K562 (cell line): ENCODE results near the gene MAP2K6. TPM values are rescaled to one million over a fixed set of nuclear protein-coding genes. Genes with fewer than 3 reads are reported as not detected.

Experiments used
- ATAC-seq: fragments of 200-7000 bp; cut with Tn5 transposase; 3 replicates; pipeline ENCODE4 v1.9.1; 2020; ENCODE audit warnings: moderate library complexity
- BruUV-seq: library from RNA; stranded (reverse); fragments of 400-500 nt; replicated peaks from 2 replicates; lab custom pipeline; 2021; lab: Mats Ljungman, UMichigan
- CTCF ChIA-PET: fragments of 300-600 bp; formaldehyde crosslinking; extraction: SDS; loops from one replicate; lab custom pipeline; 2021; ENCODE audit warnings: low intra/inter-chr PET ratio; lab: Yijun Ruan, JAX
- POLR2A ChIA-PET: fragments of 300-600, 350-650 bp; sonication (Branson Sonifier 250); formaldehyde crosslinking; extraction: SDS; loops from one replicate; lab custom pipeline; 2021; ENCODE audit warnings: antibody characterized with exemption, inconsistent platforms; lab: Yijun Ruan, JAX
- DNase-seq, 4 experiments: peaks; one replicate each; pipeline versions ENCODE4 v3.0.0 to v3.0.0-alpha.2; 2011 to 2018; ENCODE audit warnings: low spot score in 3 of 4, mixed read lengths in 3 of 4; ENCODE audit errors: extremely low read depth in 1 of 4
- FAIRE-seq: peaks from 2 replicates; lab custom pipeline; 2011; peaks lifted over from hg19 to GRCh38; lab: Jason Lieb, UNC
- H2AFZ ChIP-seq: 2 replicates; pipeline ENCODE4 v1.6.0; 2011; ENCODE audit warnings: low read depth, low read length, control low read depth, inconsistent platforms
- H3K27ac ChIP-seq: fragments of 200-600 bp; 3 replicates; pipeline ENCODE4 v1.8.0; 2011; ENCODE audit warnings: low read depth, mild to moderate bottlenecking, control low read depth, inconsistent platforms, low read length, moderate library complexity, mixed read lengths; ENCODE audit errors: extremely low read depth
- H3K27me3 ChIP-seq, 2 experiments: fragments of 300-600 bp in 1 of 2; 2 replicates in 1 of 2; 3 replicates in 1 of 2; pipeline versions ENCODE4 v1.6.0 to v1.8.0; 2011; ENCODE audit warnings: inconsistent platforms in 2 of 2, low read length in 2 of 2, mild to moderate bottlenecking in 1 of 2, mixed read lengths in 1 of 2, moderate library complexity in 1 of 2; ENCODE audit not compliant: control insufficient read depth in 2 of 2, insufficient read depth in 2 of 2
- H3K36me3 ChIP-seq: fragments of 300-600 bp; 3 replicates; pipeline ENCODE4 v1.8.0; 2011; ENCODE audit warnings: mild to moderate bottlenecking, low read length, inconsistent platforms; ENCODE audit not compliant: control insufficient read depth, insufficient read depth
- H3K4me1 ChIP-seq, 2 experiments: fragments of 200-600 bp in 1 of 2; replicated peaks in 1 of 2; 2 replicates in 1 of 2; 3 replicates in 1 of 2; pipeline versions ENCODE4 v1.5.1 to v1.8.0; 2011; ENCODE audit warnings: inconsistent platforms in 2 of 2, low read length in 2 of 2, mild to moderate bottlenecking in 1 of 2, mixed read lengths in 1 of 2, moderate library complexity in 1 of 2; ENCODE audit not compliant: control insufficient read depth in 2 of 2, insufficient read depth in 2 of 2
- H3K4me2 ChIP-seq: 2 replicates; pipeline ENCODE4 v1.6.1; 2011; ENCODE audit warnings: low read length, control low read depth, inconsistent platforms, mixed read lengths; ENCODE audit not compliant: insufficient read depth
- H3K4me3 ChIP-seq: fragments of 200-600 bp; sonication (generic), shearing (Covaris generic); 2 replicates; pipeline ENCODE4 v1.5.1; 2016; ENCODE audit warnings: control low read depth, inconsistent platforms
- H3K79me2 ChIP-seq: fragments of 200-600 bp; 3 replicates; pipeline ENCODE4 v1.8.0; 2011; ENCODE audit warnings: low read length, inconsistent platforms; ENCODE audit not compliant: control insufficient read depth, insufficient read depth
- H3K9ac ChIP-seq, 2 experiments: 2 replicates each; pipeline versions ENCODE4 v1.6.0 to v1.6.1; 2011; ENCODE audit warnings: low read depth in 2 of 2, low read length in 2 of 2, control low read depth in 1 of 2, inconsistent platforms in 1 of 2, mild to moderate bottlenecking in 1 of 2, mixed read lengths in 1 of 2; ENCODE audit not compliant: insufficient read depth in 1 of 2
- H3K9me1 ChIP-seq: one replicate; pipeline ENCODE4 v1.6.0; 2011; ENCODE audit warnings: inconsistent platforms, mild to moderate bottlenecking, low read length, moderate library complexity; ENCODE audit not compliant: control insufficient read depth, insufficient read depth
- H3K9me3 ChIP-seq: replicated peaks from 2 replicates; pipeline ENCODE4 v1.5.1; 2011; ENCODE audit warnings: low read depth, low read length, inconsistent platforms; ENCODE audit not compliant: control insufficient read depth, insufficient read depth
- H4K20me1 ChIP-seq: replicated peaks from 2 replicates; pipeline ENCODE4 v1.6.1; 2011; ENCODE audit warnings: low read length, inconsistent platforms, mixed read lengths; ENCODE audit not compliant: control insufficient read depth, insufficient read depth
- L3MBTL2 ChIP-seq: fragments of 450-650 bp; IDR thresholded peaks from 2 replicates; pipeline ENCODE4 v1.6.1; 2016; ENCODE audit warnings: mild to moderate bottlenecking, moderate library complexity
- MEF2D ChIP-seq: conservative IDR thresholded peaks from 2 replicates; pipeline ENCODE4 v1.6.1; 2016; ENCODE audit warnings: low read depth, missing genetic modification characterization, missing compliant biosample characterization
- WGBS: fragments of 100-300 bp; shearing (Covaris generic); methylation state at CpG from one replicate; pipeline ENCODE4 v1.1.6; 2016; ENCODE audit warnings: low coverage, mixed read lengths; ENCODE audit not compliant: insufficient coverage; ENCODE audit errors: missing lambda C conversion rate; 5-methylcytosine and 5-hydroxymethylcytosine counted together
- in situ Hi-C: fragments of 300-500 bp; cut with MboI; formaldehyde crosslinking; loops from 4 replicates; pipeline ENCODE4 v1.15.0; 2018; ENCODE audit warnings: inconsistent platforms, mixed read lengths
- intact Hi-C: fragments of 100-400 bp; cut with micrococcal nuclease; formaldehyde crosslinking; loops from 2 replicates; pipeline ENCODE4 v1.14.2; 2022
- polyA plus RNA-seq, 8 experiments: library from polyadenylated mRNA; depleted of rRNA in 4 of 8; stranded (reverse) in 5 of 8; unstranded in 3 of 8; fragments of >200 nt; fragmentation: Nextera tagmentation in 2 of 8; fragmentation: Illumina TruSeq in 1 of 8; extraction: Ambion mirVana in 2 of 8; extraction: Trizol in 1 of 8; gene quantifications; 2 replicates each; pipeline versions ENCODE4 v1.2.1 to v1.2.3, GENCODE V29; 2011 to 2014; ENCODE audit warnings: inconsistent platforms in 1 of 8, missing spikeins in 1 of 8
- total RNA-seq, 7 experiments: library from RNA; depleted of rRNA in 6 of 7; stranded (reverse); fragments of >200 nt in 6 of 7; fragmentation: Illumina TruSeq in 2 of 7; extraction: Trizol in 2 of 7; gene quantifications; 2 replicates each; pipeline versions ENCODE4 v1.2.1 to v1.2.3, GENCODE V29; 2011 to 2021; ENCODE audit warnings: low replicate concordance in 1 of 7
- TF ChIP-seq, protein P1 (sequence below): fragments of 250-450 bp; sonication (Bioruptor Pico); IDR thresholded peaks from 2 replicates; pipeline ENCODE4 v1.8.0; 2022; ENCODE audit warnings: inconsistent platforms, mild to moderate bottlenecking, moderate library complexity, borderline replicate concordance
- TF ChIP-seq, protein P2 (sequence below): sonication (generic); formaldehyde crosslinking; IDR thresholded peaks from 2 replicates; pipeline ENCODE4 v1.8.0; 2023; ENCODE audit warnings: mild to moderate bottlenecking, missing genetic modification reagents

MAP2K6 gene
- total and polyA plus RNA-seq, 9 of the 15 experiments (the other 6 are each of a cell fraction or from before 2014, with no cell fraction given): 0.07 to 0.13 TPM; not detected in 7

DNA sequence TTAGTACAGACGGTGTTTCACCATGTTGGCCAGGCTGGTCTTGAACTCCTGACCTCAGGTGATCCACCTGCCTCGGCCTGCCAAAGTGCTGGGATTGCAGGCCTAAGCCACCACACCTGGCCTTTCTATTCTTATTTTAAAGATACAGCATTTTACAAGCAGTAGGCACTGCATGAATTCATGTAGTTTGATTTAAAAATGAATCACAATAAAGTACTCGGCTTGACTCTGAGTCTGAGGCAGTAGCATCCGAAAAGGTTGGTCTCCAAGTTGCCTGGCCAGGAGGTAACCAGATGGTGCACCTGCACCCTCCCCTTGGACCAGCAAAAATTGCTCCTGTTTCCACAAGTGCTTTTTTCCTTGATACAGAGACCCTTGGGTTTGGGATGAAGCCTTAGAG, 35.6 kb downstream of the MAP2K6 start:
- 0% methylated on average over 4 of the region's 4 CpGs for WGBS
- Histone ChIP-seq H3K4me2 (no peak overlapping the region), H3K4me1 (no peaks in the 10 kb centered on the region), H3K4me3 (no peak overlapping the region), H3K9me3 (no peaks in the 10 kb centered on the region), H3K9ac (no peak overlapping the region), H3K9me1 (no peaks in the 10 kb centered on the region), H4K20me1 (no peaks in the 10 kb centered on the region; the same call in 1 of the 2 replicates), H3K36me3 (no peaks in the 10 kb centered on the region), H3K79me2 (no peaks in the 10 kb centered on the region), H3K27ac (no peak overlapping the region), H2AFZ (no peak overlapping the region), H3K27me3 (peaks cover 0 to 12% of the 10 kb centered on the region in 2 experiments; a peak in 3 of 5 replicates)
- ATAC-seq (no peak), DNase-seq (no peak), FAIRE-seq (no peak)
- intact Hi-C loops (no loop called here), in situ Hi-C loops (no loop called here)
- ChIA-PET POLR2A (no interaction called here), CTCF (no interaction called here)
- BruUV-seq: no TSS peak
- TF ChIP-seq MEF2D (tag) (no peak), L3MBTL2 (no peak)
- TF ChIP-seq, protein P1, sequence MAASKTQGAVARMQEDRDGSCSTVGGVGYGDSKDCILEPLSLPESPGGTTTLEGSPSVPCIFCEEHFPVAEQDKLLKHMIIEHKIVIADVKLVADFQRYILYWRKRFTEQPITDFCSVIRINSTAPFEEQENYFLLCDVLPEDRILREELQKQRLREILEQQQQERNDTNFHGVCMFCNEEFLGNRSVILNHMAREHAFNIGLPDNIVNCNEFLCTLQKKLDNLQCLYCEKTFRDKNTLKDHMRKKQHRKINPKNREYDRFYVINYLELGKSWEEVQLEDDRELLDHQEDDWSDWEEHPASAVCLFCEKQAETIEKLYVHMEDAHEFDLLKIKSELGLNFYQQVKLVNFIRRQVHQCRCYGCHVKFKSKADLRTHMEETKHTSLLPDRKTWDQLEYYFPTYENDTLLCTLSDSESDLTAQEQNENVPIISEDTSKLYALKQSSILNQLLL (CRISPR knock-in tag): no peak
- TF ChIP-seq, protein P2, sequence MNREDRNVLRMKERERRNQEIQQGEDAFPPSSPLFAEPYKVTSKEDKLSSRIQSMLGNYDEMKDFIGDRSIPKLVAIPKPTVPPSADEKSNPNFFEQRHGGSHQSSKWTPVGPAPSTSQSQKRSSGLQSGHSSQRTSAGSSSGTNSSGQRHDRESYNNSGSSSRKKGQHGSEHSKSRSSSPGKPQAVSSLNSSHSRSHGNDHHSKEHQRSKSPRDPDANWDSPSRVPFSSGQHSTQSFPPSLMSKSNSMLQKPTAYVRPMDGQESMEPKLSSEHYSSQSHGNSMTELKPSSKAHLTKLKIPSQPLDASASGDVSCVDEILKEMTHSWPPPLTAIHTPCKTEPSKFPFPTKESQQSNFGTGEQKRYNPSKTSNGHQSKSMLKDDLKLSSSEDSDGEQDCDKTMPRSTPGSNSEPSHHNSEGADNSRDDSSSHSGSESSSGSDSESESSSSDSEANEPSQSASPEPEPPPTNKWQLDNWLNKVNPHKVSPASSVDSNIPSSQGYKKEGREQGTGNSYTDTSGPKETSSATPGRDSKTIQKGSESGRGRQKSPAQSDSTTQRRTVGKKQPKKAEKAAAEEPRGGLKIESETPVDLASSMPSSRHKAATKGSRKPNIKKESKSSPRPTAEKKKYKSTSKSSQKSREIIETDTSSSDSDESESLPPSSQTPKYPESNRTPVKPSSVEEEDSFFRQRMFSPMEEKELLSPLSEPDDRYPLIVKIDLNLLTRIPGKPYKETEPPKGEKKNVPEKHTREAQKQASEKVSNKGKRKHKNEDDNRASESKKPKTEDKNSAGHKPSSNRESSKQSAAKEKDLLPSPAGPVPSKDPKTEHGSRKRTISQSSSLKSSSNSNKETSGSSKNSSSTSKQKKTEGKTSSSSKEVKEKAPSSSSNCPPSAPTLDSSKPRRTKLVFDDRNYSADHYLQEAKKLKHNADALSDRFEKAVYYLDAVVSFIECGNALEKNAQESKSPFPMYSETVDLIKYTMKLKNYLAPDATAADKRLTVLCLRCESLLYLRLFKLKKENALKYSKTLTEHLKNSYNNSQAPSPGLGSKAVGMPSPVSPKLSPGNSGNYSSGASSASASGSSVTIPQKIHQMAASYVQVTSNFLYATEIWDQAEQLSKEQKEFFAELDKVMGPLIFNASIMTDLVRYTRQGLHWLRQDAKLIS (CRISPR knock-in tag): no peak
